ENCODE results near the gene COX19.

Gene COX19

DNA sequence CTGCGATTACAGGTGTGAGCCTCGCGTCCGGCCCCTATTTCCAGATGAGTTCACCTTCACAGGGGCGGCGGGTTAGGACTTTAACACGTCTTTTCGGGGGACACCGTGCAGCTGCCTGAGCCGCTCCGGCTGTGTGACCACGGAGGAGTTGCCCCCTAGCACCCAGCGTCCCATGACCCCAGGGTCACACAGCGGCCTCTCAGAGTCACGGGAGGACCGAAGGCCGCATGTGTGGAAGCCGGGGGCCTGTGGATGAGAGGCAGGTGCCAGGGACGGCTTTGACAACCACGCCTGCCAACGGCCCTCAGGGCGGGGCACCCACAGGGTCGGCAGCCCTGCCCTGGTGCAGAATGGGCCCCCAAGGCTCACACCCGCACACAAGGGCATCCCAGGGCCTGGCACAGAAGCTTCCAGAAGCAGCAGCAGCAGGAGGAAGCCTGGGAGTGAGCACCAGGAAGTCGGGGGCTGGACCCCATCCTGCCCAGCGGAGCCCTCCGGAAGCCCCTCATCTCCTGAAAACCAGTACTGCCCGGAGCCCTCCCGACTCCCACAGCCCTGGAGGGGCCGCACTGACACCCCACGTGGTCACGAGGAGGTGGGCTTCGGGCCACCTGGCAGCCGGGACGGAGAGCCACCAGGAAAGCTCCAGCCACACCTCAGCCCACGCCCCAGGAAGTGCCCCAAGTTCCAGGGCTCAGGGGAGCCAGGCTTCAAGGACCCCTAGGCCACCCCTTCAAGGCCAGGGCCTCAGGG lies 53.6 kb downstream of the COX19 start:
- H3K4me3 ChIP-seq, result no peak overlapping the region
- no peaks in the 10 kb centered on the region for H3K36me3 ChIP-seq (ENCODE audit: insufficient read depth, low read length)
- H3K9me3 ChIP-seq (ENCODE audit: low read depth, low read length), result no peaks in the 10 kb centered on the region
- no peak overlapping the region for H3K27ac ChIP-seq
- DNase-seq (ENCODE audit: low read depth, low spot score), result no peak
- no peak overlapping the region for H3K9ac ChIP-seq (ENCODE audit: insufficient read length)
- TF ChIP-seq FOXP2 (optimal IDR thresholded peaks at IDR 0.05; ENCODE audit: control extremely low read depth, extremely low read length, insufficient read depth) (no peak), EZH2 (IDR thresholded peaks at IDR 0.05) (no peak), POLR2AphosphoS5 (IDR thresholded peaks at IDR 0.05; ENCODE audit: borderline replicate concordance, low read depth, low read length) (no peak)

- no peak for DNase-seq (ENCODE audit: low read depth, low spot score)
- no peaks in the 10 kb centered on the region for H3K36me3 ChIP-seq (ENCODE audit: insufficient read depth, low read length)
- no peak overlapping the region for H3K9ac ChIP-seq (ENCODE audit: insufficient read length)
- no peak overlapping the region for H3K27ac ChIP-seq
- no peak overlapping the region for H3K4me3 ChIP-seq
- TF ChIP-seq EZH2 (IDR thresholded peaks at IDR 0.05) (no peak), POLR2AphosphoS5 (IDR thresholded peaks at IDR 0.05; ENCODE audit: borderline replicate concordance, low read depth, low read length) (no peak), FOXP2 (optimal IDR thresholded peaks at IDR 0.05; ENCODE audit: control extremely low read depth, extremely low read length, insufficient read depth) (no peak)
- no peaks in the 10 kb centered on the region for H3K9me3 ChIP-seq (ENCODE audit: low read depth, low read length)
These were observed 54.3 kb downstream of the COX19 start for GRCh38 chr7:921071-921461.

GRCh38 chr7:920351-921070 lies 54.8 kb downstream of the COX19 start:
- Histone ChIP-seq H3K4me3 (no peak overlapping the region), H3K9me3 (ENCODE audit: low read depth, low read length) (no peaks in the 10 kb centered on the region), H3K27ac (no peak overlapping the region), H3K9ac (ENCODE audit: insufficient read length) (no peak overlapping the region), H3K36me3 (ENCODE audit: insufficient read depth, low read length) (no peaks in the 10 kb centered on the region)
- DNase-seq (ENCODE audit: low read depth, low spot score), result no peak
- TF ChIP-seq POLR2AphosphoS5 (IDR thresholded peaks at IDR 0.05; ENCODE audit: borderline replicate concordance, low read depth, low read length) (no peak), FOXP2 (optimal IDR thresholded peaks at IDR 0.05; ENCODE audit: control extremely low read depth, extremely low read length, insufficient read depth) (no peak), EZH2 (IDR thresholded peaks at IDR 0.05) (no peak)

- no peaks in the 10 kb centered on the region for H3K9me3 ChIP-seq (ENCODE audit: low read depth, low read length)
- TF ChIP-seq EZH2 (IDR thresholded peaks at IDR 0.05) (no peak), FOXP2 (optimal IDR thresholded peaks at IDR 0.05; ENCODE audit: control extremely low read depth, extremely low read length, insufficient read depth) (no peak), POLR2AphosphoS5 (IDR thresholded peaks at IDR 0.05; ENCODE audit: borderline replicate concordance, low read depth, low read length) (no peak)
- no peak overlapping the region for H3K27ac ChIP-seq
- no peak overlapping the region for H3K9ac ChIP-seq (ENCODE audit: insufficient read length)
- no peaks in the 10 kb centered on the region for H3K36me3 ChIP-seq (ENCODE audit: insufficient read depth, low read length)
- no peak overlapping the region for H3K4me3 ChIP-seq
- no peak for DNase-seq (ENCODE audit: low read depth, low spot score)
These were observed 55.4 kb downstream of the COX19 start for GRCh38 chr7:919924-920341.

- Histone ChIP-seq H3K36me3 (ENCODE audit: insufficient read depth, low read length) (no peaks in the 10 kb centered on the region), H3K9me3 (ENCODE audit: low read depth, low read length) (no peaks in the 10 kb centered on the region), H3K4me3 (no peak overlapping the region), H3K27ac (no peak overlapping the region), H3K9ac (ENCODE audit: insufficient read length) (no peak overlapping the region)
- DNase-seq (ENCODE audit: low read depth, low spot score), result no peak
- TF ChIP-seq FOXP2 (optimal IDR thresholded peaks at IDR 0.05; ENCODE audit: control extremely low read depth, extremely low read length, insufficient read depth) (no peak), POLR2AphosphoS5 (IDR thresholded peaks at IDR 0.05; ENCODE audit: borderline replicate concordance, low read depth, low read length) (no peak), EZH2 (IDR thresholded peaks at IDR 0.05) (no peak)
These were observed 56.3 kb downstream of the COX19 start for GRCh38 chr7:919114-919442.

GRCh38 chr7:918441-919113 lies 56.8 kb downstream of the COX19 start:
- TF ChIP-seq EZH2 (IDR thresholded peaks at IDR 0.05) (no peak), FOXP2 (optimal IDR thresholded peaks at IDR 0.05; ENCODE audit: control extremely low read depth, extremely low read length, insufficient read depth) (no peak), POLR2AphosphoS5 (IDR thresholded peaks at IDR 0.05; ENCODE audit: borderline replicate concordance, low read depth, low read length) (no peak)
- H3K9me3 ChIP-seq (ENCODE audit: low read depth, low read length), result no peaks in the 10 kb centered on the region
- no peak overlapping the region for H3K9ac ChIP-seq (ENCODE audit: insufficient read length)
- H3K36me3 ChIP-seq (ENCODE audit: insufficient read depth, low read length), result no peaks in the 10 kb centered on the region
- DNase-seq (ENCODE audit: low read depth, low spot score), result no peak
- no peak overlapping the region for H3K4me3 ChIP-seq
- no peak overlapping the region for H3K27ac ChIP-seq

DNA sequence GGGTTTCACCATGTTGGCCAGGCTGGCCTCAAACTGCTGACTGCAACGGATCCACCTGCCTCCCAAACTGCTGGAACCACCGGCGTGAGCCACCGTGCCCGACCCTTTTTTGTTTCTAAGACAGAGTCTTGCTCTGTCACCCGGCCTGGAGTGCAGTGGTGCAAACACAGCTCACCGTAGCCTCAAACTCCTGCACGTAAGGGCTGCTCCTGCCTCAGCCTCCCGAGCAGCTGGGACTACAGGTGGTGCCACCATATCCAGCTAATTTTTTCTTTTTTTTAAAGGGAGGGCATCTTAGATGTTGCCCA lies 57.3 kb downstream of the COX19 start:
- no peaks in the 10 kb centered on the region for H3K36me3 ChIP-seq (ENCODE audit: insufficient read depth, low read length)
- H3K27ac ChIP-seq, result no peak overlapping the region
- DNase-seq (ENCODE audit: low read depth, low spot score), result no peak
- TF ChIP-seq EZH2 (IDR thresholded peaks at IDR 0.05) (no peak), POLR2AphosphoS5 (IDR thresholded peaks at IDR 0.05; ENCODE audit: borderline replicate concordance, low read depth, low read length) (no peak), FOXP2 (optimal IDR thresholded peaks at IDR 0.05; ENCODE audit: control extremely low read depth, extremely low read length, insufficient read depth) (no peak)
- H3K9ac ChIP-seq (ENCODE audit: insufficient read length), result no peak overlapping the region
- H3K9me3 ChIP-seq (ENCODE audit: low read depth, low read length), result no peaks in the 10 kb centered on the region
- H3K4me3 ChIP-seq, result no peak overlapping the region

DNA sequence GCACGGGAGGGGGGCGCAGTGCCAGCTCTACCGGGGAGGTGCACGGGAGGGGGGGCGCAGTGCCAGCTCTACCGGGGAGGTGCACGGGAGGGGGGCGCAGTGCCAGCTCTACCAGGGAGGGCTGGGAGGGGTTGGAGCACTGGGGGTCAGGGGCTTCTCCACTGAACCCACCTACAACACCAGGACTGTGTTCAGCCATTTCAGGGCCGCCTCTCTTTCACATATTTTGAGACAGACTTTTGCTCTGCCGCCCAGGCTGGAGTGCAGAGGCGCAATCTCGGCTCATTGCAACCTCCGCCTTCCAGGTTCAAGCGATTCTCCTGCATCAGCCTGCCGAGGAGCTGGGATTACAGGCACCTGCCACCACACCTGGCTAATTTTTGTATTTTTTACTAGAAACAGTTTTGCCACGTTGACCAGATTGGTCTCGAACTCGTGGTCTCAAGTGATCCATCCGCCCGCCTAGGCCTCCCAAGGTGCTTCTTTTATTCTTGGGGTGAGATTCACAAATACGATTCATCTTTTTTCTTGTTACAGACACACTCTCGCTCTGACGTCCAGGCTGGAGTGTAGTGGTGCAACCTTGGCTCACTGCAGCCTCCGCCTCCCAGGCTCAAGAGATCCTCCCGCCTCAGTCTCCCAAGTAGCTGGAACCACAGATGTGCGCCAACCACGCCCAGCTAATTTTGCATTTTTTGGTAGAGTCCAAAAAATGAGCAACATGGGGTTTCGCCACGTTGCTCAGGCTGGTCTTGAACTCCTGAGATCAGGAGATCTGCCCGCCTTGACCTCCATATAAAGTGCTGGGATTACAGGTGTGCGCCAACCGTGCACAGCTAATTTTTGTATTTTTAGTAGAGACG lies 57.9 kb downstream of the COX19 start:
- no peak for DNase-seq (ENCODE audit: low read depth, low spot score)
- no peak overlapping the region for H3K27ac ChIP-seq

More for the DNA sequence above, 57.9 kb downstream of the COX19 start:
- Histone ChIP-seq H3K9me3 (ENCODE audit: low read depth, low read length) (no peaks in the 10 kb centered on the region), H3K36me3 (ENCODE audit: insufficient read depth, low read length) (no peaks in the 10 kb centered on the region), H3K4me3 (no peak overlapping the region), H3K9ac (ENCODE audit: insufficient read length) (no peak overlapping the region)
- no peak for TF ChIP-seq EZH2 (IDR thresholded peaks at IDR 0.05)
- TF ChIP-seq POLR2AphosphoS5 (IDR thresholded peaks at IDR 0.05; ENCODE audit: borderline replicate concordance, low read depth, low read length), result no peak
- no peak for TF ChIP-seq FOXP2 (optimal IDR thresholded peaks at IDR 0.05; ENCODE audit: control extremely low read depth, extremely low read length, insufficient read depth)
